ENCODE measurements around the gene TRIM63.
"Not testable (repeated sequence)": the region's sequence is repeated elsewhere in the genome, so short reads cannot be mapped to it uniquely, and the experiment has no call there.

The TRIM63 gene
- total RNA-seq: 0 reads per million in 2 donors

- DNase-seq: no peak
These were observed at the start of gene TRIM63 for GRCh38 chr1:26067432-26067911. Gene TRIM63, minus strand, starts transcription at chr1:26067630. Its CDS starts 136 bp downstream, at chr1:26067494.

- no peak for DNase-seq
These were observed 46.9 kb upstream of the TRIM63 start for GRCh38 chr1:26114165-26114927.

GRCh38 chr1:26112407-26112775, 45.0 kb upstream of the TRIM63 start:
- no peak for DNase-seq

GRCh38 chr1:26111530-26112406, 44.3 kb upstream of the TRIM63 start, which contains the start of gene PDIK1L:
Gene PDIK1L, plus strand, starts transcription at chr1:26111824. Its CDS starts 2,485 bp downstream, at chr1:26114309.
- DNase-seq: peak; percentile 95

GRCh38 chr1:26110731-26111529, 43.5 kb upstream of the TRIM63 start:
- peak; percentile 69 for DNase-seq

- no peak for DNase-seq
These were observed 42.1 kb upstream of the TRIM63 start for GRCh38 chr1:26109229-26110164.

- DNase-seq: not testable (repeated sequence)
These were observed 37.8 kb upstream of the TRIM63 start for GRCh38 chr1:26105226-26105548.

DNA sequence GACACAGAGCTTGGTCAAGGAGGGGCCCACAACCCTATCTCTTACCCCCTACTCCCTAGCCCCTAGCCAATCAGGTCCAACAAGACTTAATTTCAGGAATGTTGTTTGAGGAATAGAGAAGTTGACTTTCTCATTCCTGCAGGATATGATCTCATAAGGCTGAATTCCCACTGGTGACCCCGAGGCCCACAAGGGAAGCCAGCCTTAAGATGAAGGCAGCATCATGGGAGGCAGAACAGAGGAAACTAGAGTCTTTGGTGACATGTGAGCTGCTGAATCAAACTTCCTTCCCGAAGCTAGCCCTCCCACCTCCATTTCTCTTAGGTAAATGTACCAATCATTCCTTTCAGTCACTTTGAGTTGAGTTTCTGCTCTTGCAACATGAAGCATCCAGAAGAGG, 35.1 kb upstream of the TRIM63 start:
- DNase-seq: no peak

DNA sequence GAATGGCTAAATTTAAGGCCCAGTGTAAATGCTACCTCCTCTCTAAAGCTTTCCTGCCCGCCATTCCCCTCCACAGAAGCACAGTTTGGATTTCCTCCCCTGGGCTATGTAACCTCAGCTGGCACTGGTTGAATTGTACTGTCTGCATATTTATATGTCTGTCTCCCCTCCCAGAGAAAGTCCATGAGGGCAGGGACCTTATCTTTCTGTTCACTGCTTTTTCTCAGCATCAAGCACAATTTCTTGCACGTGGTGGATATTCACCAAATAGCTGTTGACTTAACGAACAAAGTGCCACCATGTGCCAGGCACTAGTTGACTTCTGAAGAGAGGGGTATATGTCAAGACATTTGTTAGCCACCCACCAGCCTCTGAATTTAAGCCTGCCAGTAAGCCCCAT, 34.7 kb upstream of the TRIM63 start:
- no peak for DNase-seq

DNA sequence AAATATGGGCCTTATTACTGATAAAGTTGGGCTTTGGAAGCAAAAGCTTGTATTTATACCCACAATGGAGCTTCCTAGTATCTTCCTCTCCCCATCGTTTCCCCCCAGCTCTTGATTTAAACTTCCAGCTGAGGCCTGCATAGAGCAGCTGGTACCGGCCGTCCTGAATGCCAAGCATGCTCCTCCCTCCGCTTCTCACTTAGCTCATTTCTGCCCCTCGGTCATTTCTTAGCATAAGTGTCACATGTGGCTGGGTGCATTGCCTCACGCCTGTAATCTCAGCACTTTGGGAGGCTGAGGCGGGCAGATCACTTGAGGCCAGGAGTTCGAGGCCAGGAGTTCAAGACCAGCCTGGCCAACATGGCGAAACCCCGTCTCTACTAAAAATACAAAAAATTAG, 32.8 kb upstream of the TRIM63 start:
- DNase-seq: not testable (repeated sequence)

DNA sequence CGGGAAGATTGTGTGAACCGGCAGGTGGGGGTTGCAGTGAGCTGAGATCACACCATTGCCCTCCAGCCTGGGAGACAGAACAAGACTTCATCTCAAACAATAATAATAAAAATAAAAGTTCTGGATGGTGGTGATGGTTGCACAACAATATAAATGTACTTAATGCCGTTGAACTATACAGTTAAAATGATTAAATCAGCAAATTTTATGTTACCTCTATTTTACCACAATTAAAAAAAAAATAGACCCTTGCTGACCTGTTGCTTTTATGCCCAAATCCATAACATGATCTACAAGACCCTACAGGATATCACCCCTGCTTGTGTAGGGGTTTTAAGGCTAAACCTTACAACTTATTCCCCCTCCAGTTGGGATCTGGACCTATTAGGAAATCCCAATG, 32.4 kb upstream of the TRIM63 start:
- DNase-seq: no peak

GRCh38 chr1:26098602-26099001, 31.2 kb upstream of the TRIM63 start:
- DNase-seq: no peak

- DNase-seq: no peak
These were observed 30.3 kb upstream of the TRIM63 start for GRCh38 chr1:26097696-26098095.

DNA sequence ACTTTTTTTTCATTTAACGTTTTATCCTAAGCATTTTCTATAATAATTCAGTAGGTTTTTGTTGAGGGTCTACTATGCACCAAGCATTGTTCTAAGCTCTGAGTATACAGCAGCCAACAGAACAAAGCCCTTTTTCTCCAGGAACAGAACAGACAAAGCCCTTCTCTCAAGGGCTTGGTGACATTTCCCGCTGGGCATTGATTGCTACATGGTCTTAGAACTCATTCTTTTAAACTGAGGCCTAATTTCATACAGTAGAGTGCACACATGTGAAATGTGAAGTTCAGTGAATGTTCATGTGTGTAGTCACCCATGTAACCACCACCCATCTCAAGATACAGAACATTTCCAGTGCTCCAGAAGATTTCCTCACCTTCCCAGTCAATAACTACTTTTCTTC, 29.0 kb upstream of the TRIM63 start:
- no peak for DNase-seq

DNA sequence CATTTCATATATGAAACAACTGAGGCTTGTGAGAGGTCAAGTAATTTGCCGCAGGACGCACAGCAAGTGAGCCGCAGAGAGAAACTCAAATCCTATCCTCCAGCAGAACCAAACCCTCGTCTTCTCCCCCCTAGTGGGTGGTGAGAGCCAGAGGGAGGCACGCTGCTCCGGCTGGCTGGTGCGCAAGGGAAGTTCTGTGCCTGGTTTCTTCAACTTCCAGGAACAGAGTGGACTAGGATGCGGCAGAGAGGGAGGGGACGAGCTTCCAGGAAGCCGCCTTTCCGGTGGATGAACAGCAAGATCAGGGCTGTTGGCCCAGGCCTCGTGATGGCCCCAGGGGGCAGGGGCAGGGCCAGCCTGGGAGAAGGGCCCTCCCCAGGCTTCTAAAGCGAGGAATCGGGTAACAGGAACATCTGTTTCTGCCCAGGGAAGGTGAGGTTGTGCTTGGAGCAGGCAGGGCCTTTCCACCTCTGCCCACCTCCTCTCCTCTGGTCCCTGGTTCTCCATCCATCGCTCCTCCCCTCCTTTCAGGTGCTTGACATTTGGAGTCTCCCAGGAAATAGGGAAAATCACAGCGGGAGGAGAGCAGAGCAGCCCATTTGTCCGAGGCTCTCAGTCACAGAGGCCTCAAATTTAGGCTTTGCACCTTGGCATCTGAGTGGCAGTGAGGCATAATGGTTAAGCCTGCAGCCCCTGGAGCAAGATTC, 27.4 kb upstream of the TRIM63 start:
- DNase-seq: no peak

GRCh38 chr1:26094076-26094669, 26.7 kb upstream of the TRIM63 start:
- DNase-seq: no peak

DNA sequence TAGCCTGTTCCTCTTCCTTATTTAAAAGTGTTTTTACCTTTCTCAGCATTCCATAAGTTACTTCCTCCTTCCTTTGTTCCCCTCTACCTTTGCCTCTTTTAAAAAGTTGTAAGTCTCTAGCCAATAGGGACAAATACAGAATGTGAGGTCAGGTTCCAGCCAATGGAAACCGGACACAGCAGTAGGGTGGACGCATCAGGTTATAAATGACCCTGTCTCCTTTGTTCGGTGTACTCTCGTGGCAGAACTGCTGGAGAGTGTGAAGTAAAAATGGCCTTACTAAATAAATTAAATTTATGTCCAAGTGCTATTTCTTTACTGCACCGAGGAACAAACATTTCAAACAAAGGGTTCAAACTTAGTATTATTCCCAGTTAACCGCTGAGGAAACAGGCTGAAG, 26.1 kb upstream of the TRIM63 start:
- DNase-seq: not testable (repeated sequence)

DNA sequence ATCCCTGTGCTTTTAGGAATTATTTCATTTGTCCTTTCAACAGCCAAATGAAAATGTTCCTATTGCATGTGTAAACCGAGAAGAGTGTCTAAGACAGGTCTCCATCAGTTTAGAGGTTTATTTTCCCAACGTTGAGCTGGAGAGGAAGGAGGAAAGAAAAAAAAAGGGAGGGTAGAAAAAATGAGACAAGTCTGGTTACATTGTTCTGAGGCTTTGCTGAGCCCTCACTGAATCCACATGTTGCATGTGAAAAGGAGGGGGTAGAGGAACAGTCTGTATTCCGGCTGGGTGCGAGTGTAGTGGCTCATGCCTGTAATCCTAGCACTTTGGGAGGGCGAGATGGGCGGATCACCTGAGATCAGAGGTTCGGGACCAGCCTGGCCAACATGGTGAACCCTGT, 25.0 kb upstream of the TRIM63 start:
- DNase-seq: no peak

GRCh38 chr1:26090893-26091292, 23.5 kb upstream of the TRIM63 start:
- DNase-seq: no peak

DNA sequence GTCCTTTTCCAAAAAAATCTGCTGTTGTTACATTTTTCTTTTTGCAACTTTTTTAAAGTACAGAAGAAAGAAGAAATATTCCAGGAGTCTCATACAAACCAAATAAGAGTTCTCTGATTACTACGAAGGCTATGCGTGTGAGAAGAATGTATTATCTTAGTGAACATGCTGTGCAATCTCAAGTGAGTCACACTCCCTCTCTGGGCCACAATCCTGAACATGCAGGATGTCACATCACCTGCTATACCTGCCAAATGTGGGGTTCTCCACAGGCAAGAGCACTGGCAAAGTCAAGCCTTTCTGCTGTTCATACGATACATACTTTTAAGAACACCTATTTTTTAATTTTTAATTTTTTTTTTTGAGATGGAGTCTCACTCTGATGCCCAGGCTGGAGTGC, 21.7 kb upstream of the TRIM63 start:
- no peak for DNase-seq

DNA sequence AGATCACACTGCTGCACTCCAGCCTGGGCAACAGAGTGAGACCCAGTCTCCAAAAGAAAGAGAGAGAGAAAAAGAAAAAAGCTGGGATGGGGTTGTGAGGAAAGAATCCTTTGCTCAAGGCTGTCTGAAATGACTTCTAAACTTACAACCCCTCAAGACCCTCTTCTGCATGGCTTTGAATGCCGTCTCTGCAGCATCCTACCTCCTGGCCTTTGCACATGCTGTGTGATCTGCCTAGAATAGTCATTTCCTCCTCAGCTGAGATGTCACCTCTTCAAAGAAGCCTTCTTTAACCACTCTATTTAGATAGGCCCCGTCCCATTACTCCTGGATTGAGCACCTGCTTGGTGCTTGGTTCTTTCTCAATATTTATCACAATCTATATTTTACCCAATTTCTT, 17.4 kb upstream of the TRIM63 start:
- no peak for DNase-seq
